ENCODE measurements around the gene STPG4.

The STPG4 gene

GRCh38 chr2:47050021-47050760 is 104.9 kb downstream of the STPG4 start:
- Histone ChIP-seq H3K4me3 (ENCODE audit: insufficient read depth, low read depth, low read length, poor library complexity, severe bottlenecking) (no peak overlapping the region), H3K4me1 (ENCODE audit: control insufficient read depth, insufficient read depth, low read length, poor library complexity, severe bottlenecking) (no peaks in the 10 kb centered on the region), H3K27me3 (replicated peaks; ENCODE audit: control insufficient read depth, insufficient read depth, low read length, poor library complexity, severe bottlenecking) (no peaks in the 10 kb centered on the region), H3K36me3 (ENCODE audit: control insufficient read depth, insufficient read depth, low read length) (peaks cover 77% of the 10 kb centered on the region), H3K9me3 (ENCODE audit: control insufficient read depth, low read length) (no peaks in the 10 kb centered on the region), H3K27ac (ENCODE audit: insufficient read depth, low read length, poor library complexity, severe bottlenecking) (no peak overlapping the region)
- no peak for DNase-seq

GRCh38 chr2:47049502-47049901 is 105.6 kb downstream of the STPG4 start:
- Histone ChIP-seq H3K4me3 (ENCODE audit: insufficient read depth, low read depth, low read length, poor library complexity, severe bottlenecking) (no peak overlapping the region), H3K27ac (ENCODE audit: insufficient read depth, low read length, poor library complexity, severe bottlenecking) (no peak overlapping the region), H3K9me3 (ENCODE audit: control insufficient read depth, low read length) (no peaks in the 10 kb centered on the region), H3K4me1 (ENCODE audit: control insufficient read depth, insufficient read depth, low read length, poor library complexity, severe bottlenecking) (no peaks in the 10 kb centered on the region), H3K27me3 (replicated peaks; ENCODE audit: control insufficient read depth, insufficient read depth, low read length, poor library complexity, severe bottlenecking) (no peaks in the 10 kb centered on the region), H3K36me3 (ENCODE audit: control insufficient read depth, insufficient read depth, low read length) (peaks cover 83% of the 10 kb centered on the region)
- no peak for DNase-seq

- H3K27me3 ChIP-seq (replicated peaks; ENCODE audit: control insufficient read depth, insufficient read depth, low read length, poor library complexity, severe bottlenecking), result no peaks in the 10 kb centered on the region
- no peak for DNase-seq
- peaks cover 82% of the 10 kb centered on the region for H3K36me3 ChIP-seq (ENCODE audit: control insufficient read depth, insufficient read depth, low read length)
- H3K4me1 ChIP-seq (ENCODE audit: control insufficient read depth, insufficient read depth, low read length, poor library complexity, severe bottlenecking), result no peaks in the 10 kb centered on the region
- H3K27ac ChIP-seq (ENCODE audit: insufficient read depth, low read length, poor library complexity, severe bottlenecking), result no peak overlapping the region
- no peaks in the 10 kb centered on the region for H3K9me3 ChIP-seq (ENCODE audit: control insufficient read depth, low read length)
- H3K4me3 ChIP-seq (ENCODE audit: insufficient read depth, low read depth, low read length, poor library complexity, severe bottlenecking), result no peak overlapping the region
These were observed 106.2 kb downstream of the STPG4 start for GRCh38 chr2:47048801-47049480.

- Histone ChIP-seq H3K27ac (ENCODE audit: insufficient read depth, low read length, poor library complexity, severe bottlenecking) (no peak overlapping the region), H3K9me3 (ENCODE audit: control insufficient read depth, low read length) (no peaks in the 10 kb centered on the region)
- DNase-seq, result no peak
These were observed 108.8 kb downstream of the STPG4 start for GRCh38 chr2:47046271-47046670.

GRCh38 chr2:47043891-47044239 is 111.2 kb downstream of the STPG4 start:
- no peak overlapping the region for H3K4me3 ChIP-seq (ENCODE audit: insufficient read depth, low read depth, low read length, poor library complexity, severe bottlenecking)
- H3K27me3 ChIP-seq (replicated peaks; ENCODE audit: control insufficient read depth, insufficient read depth, low read length, poor library complexity, severe bottlenecking), result no peaks in the 10 kb centered on the region
- no peak for DNase-seq
- H3K4me1 ChIP-seq (ENCODE audit: control insufficient read depth, insufficient read depth, low read length, poor library complexity, severe bottlenecking), result no peaks in the 10 kb centered on the region
- peaks cover 64% of the 10 kb centered on the region for H3K36me3 ChIP-seq (ENCODE audit: control insufficient read depth, insufficient read depth, low read length)
- no peaks in the 10 kb centered on the region for H3K9me3 ChIP-seq (ENCODE audit: control insufficient read depth, low read length)
- no peak overlapping the region for H3K27ac ChIP-seq (ENCODE audit: insufficient read depth, low read length, poor library complexity, severe bottlenecking)

More at GRCh38 chr2:47046271-47046670, 108.8 kb downstream of the STPG4 start:
- peaks cover 66% of the 10 kb centered on the region for H3K36me3 ChIP-seq (ENCODE audit: control insufficient read depth, insufficient read depth, low read length)
- no peak overlapping the region for H3K4me3 ChIP-seq (ENCODE audit: insufficient read depth, low read depth, low read length, poor library complexity, severe bottlenecking)
- H3K4me1 ChIP-seq (ENCODE audit: control insufficient read depth, insufficient read depth, low read length, poor library complexity, severe bottlenecking), result no peaks in the 10 kb centered on the region
- no peaks in the 10 kb centered on the region for H3K27me3 ChIP-seq (replicated peaks; ENCODE audit: control insufficient read depth, insufficient read depth, low read length, poor library complexity, severe bottlenecking)

- Histone ChIP-seq H3K36me3 (ENCODE audit: control insufficient read depth, insufficient read depth, low read length) (peaks cover 60% of the 10 kb centered on the region), H3K27ac (ENCODE audit: insufficient read depth, low read length, poor library complexity, severe bottlenecking) (no peak overlapping the region), H3K9me3 (ENCODE audit: control insufficient read depth, low read length) (no peaks in the 10 kb centered on the region), H3K4me3 (ENCODE audit: insufficient read depth, low read depth, low read length, poor library complexity, severe bottlenecking) (no peak overlapping the region), H3K27me3 (replicated peaks; ENCODE audit: control insufficient read depth, insufficient read depth, low read length, poor library complexity, severe bottlenecking) (no peaks in the 10 kb centered on the region), H3K4me1 (ENCODE audit: control insufficient read depth, insufficient read depth, low read length, poor library complexity, severe bottlenecking) (no peaks in the 10 kb centered on the region)
- no peak for DNase-seq
These were observed 111.8 kb downstream of the STPG4 start for GRCh38 chr2:47043142-47043890.

GRCh38 chr2:47041891-47042684 is 113.0 kb downstream of the STPG4 start:
- H3K36me3 ChIP-seq (ENCODE audit: control insufficient read depth, insufficient read depth, low read length), result peaks cover 54% of the 10 kb centered on the region
- no peaks in the 10 kb centered on the region for H3K27me3 ChIP-seq (replicated peaks; ENCODE audit: control insufficient read depth, insufficient read depth, low read length, poor library complexity, severe bottlenecking)
- DNase-seq, result no peak
- H3K4me3 ChIP-seq (ENCODE audit: insufficient read depth, low read depth, low read length, poor library complexity, severe bottlenecking), result no peak overlapping the region
- no peaks in the 10 kb centered on the region for H3K9me3 ChIP-seq (ENCODE audit: control insufficient read depth, low read length)
- H3K4me1 ChIP-seq (ENCODE audit: control insufficient read depth, insufficient read depth, low read length, poor library complexity, severe bottlenecking), result no peaks in the 10 kb centered on the region
- no peak overlapping the region for H3K27ac ChIP-seq (ENCODE audit: insufficient read depth, low read length, poor library complexity, severe bottlenecking)

GRCh38 chr2:47041063-47041462 is 114.0 kb downstream of the STPG4 start:
- no peaks in the 10 kb centered on the region for H3K4me1 ChIP-seq (ENCODE audit: control insufficient read depth, insufficient read depth, low read length, poor library complexity, severe bottlenecking)
- no peaks in the 10 kb centered on the region for H3K27me3 ChIP-seq (replicated peaks; ENCODE audit: control insufficient read depth, insufficient read depth, low read length, poor library complexity, severe bottlenecking)
- no peaks in the 10 kb centered on the region for H3K9me3 ChIP-seq (ENCODE audit: control insufficient read depth, low read length)
- H3K4me3 ChIP-seq (ENCODE audit: insufficient read depth, low read depth, low read length, poor library complexity, severe bottlenecking), result no peak overlapping the region
- no peak overlapping the region for H3K27ac ChIP-seq (ENCODE audit: insufficient read depth, low read length, poor library complexity, severe bottlenecking)
- H3K36me3 ChIP-seq (ENCODE audit: control insufficient read depth, insufficient read depth, low read length), result peaks cover 56% of the 10 kb centered on the region
- DNase-seq, result no peak

GRCh38 chr2:47040651-47041050 is 114.5 kb downstream of the STPG4 start:
- Histone ChIP-seq H3K36me3 (ENCODE audit: control insufficient read depth, insufficient read depth, low read length) (peaks cover 56% of the 10 kb centered on the region), H3K4me3 (ENCODE audit: insufficient read depth, low read depth, low read length, poor library complexity, severe bottlenecking) (no peak overlapping the region), H3K9me3 (ENCODE audit: control insufficient read depth, low read length) (no peaks in the 10 kb centered on the region)

More at GRCh38 chr2:47040651-47041050, 114.5 kb downstream of the STPG4 start:
- DNase-seq, result no peak
- H3K4me1 ChIP-seq (ENCODE audit: control insufficient read depth, insufficient read depth, low read length, poor library complexity, severe bottlenecking), result no peaks in the 10 kb centered on the region
- H3K27ac ChIP-seq (ENCODE audit: insufficient read depth, low read length, poor library complexity, severe bottlenecking), result no peak overlapping the region
- no peaks in the 10 kb centered on the region for H3K27me3 ChIP-seq (replicated peaks; ENCODE audit: control insufficient read depth, insufficient read depth, low read length, poor library complexity, severe bottlenecking)
